Activated T-cell treated with anti-CD3 and anti-CD28 coated beads, Interleukin-2, amount 50 U/mL, for 1 hour (primary cell): Measurements from ENCODE around the gene KRT34.

Experiments
- DNase-seq: peaks from one replicate; pipeline ENCODE4 v3.0.0-alpha.2; 2020

Gene KRT34

GRCh38 chr17:41328207-41328606, 53.9 kb downstream of the KRT34 start:
- no peak for DNase-seq
